Natural killer cell (primary cell): ENCODE data around the gene CDH13. TPM values are rescaled to one million over a fixed set of nuclear protein-coding genes. Genes with fewer than 3 reads are reported as not detected.

Experiments
- ATAC-seq, 3 donors: fragments of 150-1000 bp in 2 of 3; fragments of 200-7000 bp in 1 of 3; cut with Tn5 transposase; 1 replicate in 1 of 3; 2 replicates in 2 of 3; pipeline ENCODE4 v1.10.0; 2021; ENCODE audit warnings: mild to moderate bottlenecking in 2 of 3, moderate library complexity in 2 of 3
- DNase-seq, 2 donors: peaks; one replicate each; pipeline versions ENCODE4 v3.0.0 to v3.0.0-alpha.2; 2013 to 2021; ENCODE audit warnings: mixed read lengths in 1 of 2
- H3K27ac ChIP-seq: one replicate; pipeline ENCODE4 v1.5.1; 2013; ENCODE audit warnings: mild to moderate bottlenecking, low read length
- H3K27me3 ChIP-seq: one replicate; pipeline ENCODE4 v1.6.1; 2013; ENCODE audit warnings: low read length; ENCODE audit not compliant: control insufficient read depth, insufficient read depth
- H3K36me3 ChIP-seq: one replicate; pipeline ENCODE4 v1.6.1; 2013; ENCODE audit warnings: low read length; ENCODE audit not compliant: control insufficient read depth, insufficient read depth
- H3K4me1 ChIP-seq: one replicate; pipeline ENCODE4 v1.6.1; 2013; ENCODE audit warnings: low read length; ENCODE audit not compliant: control insufficient read depth, insufficient read depth
- H3K4me3 ChIP-seq: one replicate; pipeline ENCODE4 v1.5.1; 2013; ENCODE audit warnings: low read length
- H3K9me3 ChIP-seq: one replicate; pipeline ENCODE4 v1.6.1; 2013; ENCODE audit warnings: low read length; ENCODE audit not compliant: control insufficient read depth, insufficient read depth
- H3K27ac Mint-ChIP-seq, 2 donors: one replicate each; pipeline ENCODE4 v1.8.0; 2022; ENCODE audit warnings: mild to moderate bottlenecking in 2 of 2, mixed read lengths in 2 of 2, moderate library complexity in 1 of 2
- H3K27me3 Mint-ChIP-seq, 2 donors: one replicate each; pipeline ENCODE4 v1.8.0; 2022; ENCODE audit warnings: low read depth in 2 of 2, mixed read lengths in 2 of 2
- H3K36me3 Mint-ChIP-seq: one replicate; pipeline ENCODE4 v1.8.0; 2022; ENCODE audit warnings: mixed read lengths
- H3K4me1 Mint-ChIP-seq, 2 donors: one replicate each; pipeline ENCODE4 v1.8.0; 2022; ENCODE audit warnings: mixed read lengths in 2 of 2
- H3K4me3 Mint-ChIP-seq: one replicate; pipeline ENCODE4 v1.8.0; 2022; ENCODE audit warnings: mild to moderate bottlenecking, moderate library complexity, mixed read lengths
- H3K9me3 Mint-ChIP-seq, 2 donors: one replicate each; pipeline ENCODE4 v1.8.0; 2022; ENCODE audit warnings: mixed read lengths in 2 of 2
- WGBS: methylation state at CpG from one replicate; pipeline ENCODE4 v1.1.7; 2013; ENCODE audit warnings: missing lambda C conversion rate; ENCODE audit not compliant: insufficient coverage; 5-methylcytosine and 5-hydroxymethylcytosine counted together
- intact Hi-C: fragments of 100-400 bp; cut with micrococcal nuclease; formaldehyde crosslinking; loops from one replicate; pipeline ENCODE4 v1.14.2; 2022
- total RNA-seq, 4 donors: library from RNA; stranded (reverse); fragments of 120-200 nt in 1 of 4; gene quantifications; one replicate each; pipeline versions ENCODE4 v1.2.3 to v1.2.4, GENCODE V29; 2013 to 2022
- TF ChIP-seq, protein P1 (sequence below): fragments of 200-600 bp; IDR thresholded peaks from one replicate; pipeline ENCODE4 v1.8.0; 2022; ENCODE audit warnings: antibody characterized with exemption

CDH13 gene
- total RNA-seq, 3 donors from 2014 or later (not counting 1 experiment from before 2014, with no cell fraction given), result not detected

DNA sequence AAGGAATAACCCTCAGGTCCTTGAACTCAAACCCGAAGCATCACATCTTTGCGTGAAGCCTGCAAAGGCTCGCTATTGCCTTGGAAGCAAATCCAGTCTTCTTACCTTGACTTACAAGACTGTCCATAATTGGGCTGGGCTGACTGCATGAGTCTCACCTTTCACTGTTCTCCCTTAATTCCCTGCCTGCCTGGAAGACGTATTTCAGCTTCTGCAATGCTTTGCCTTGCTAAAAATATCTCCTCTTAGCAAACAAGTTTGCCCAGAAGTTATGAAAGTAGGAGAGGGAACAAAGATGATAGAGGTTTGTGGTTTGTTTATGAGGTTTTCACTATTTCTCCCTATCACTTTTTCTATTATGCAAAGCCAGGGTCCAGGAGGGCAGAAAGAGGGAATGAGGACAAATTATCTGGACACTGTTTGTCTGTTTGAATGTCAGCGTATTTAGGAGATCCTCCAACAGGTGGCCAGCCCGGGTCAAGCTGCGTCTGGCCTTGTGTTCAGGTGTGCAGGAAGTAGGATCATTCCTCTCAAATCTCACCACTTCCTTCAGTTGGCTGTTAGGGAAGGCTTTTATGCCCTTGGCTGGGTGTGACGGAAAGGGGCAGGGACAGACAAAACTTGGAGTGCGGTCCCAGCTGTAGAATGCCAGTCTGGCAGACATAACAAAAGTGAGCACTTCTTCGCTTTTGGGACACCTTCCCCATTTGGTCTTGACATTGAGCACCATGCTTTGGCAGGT lies 488.9 kb downstream of the CDH13 start:
- Histone ChIP-seq H3K4me3 (no peak overlapping the region), H3K36me3 (no peaks in the 10 kb centered on the region), H3K4me1 (no peaks in the 10 kb centered on the region), H3K27me3 (no peaks in the 10 kb centered on the region), H3K9me3 (no peaks in the 10 kb centered on the region), H3K27ac (no peak overlapping the region)
- TF ChIP-seq, protein P1, sequence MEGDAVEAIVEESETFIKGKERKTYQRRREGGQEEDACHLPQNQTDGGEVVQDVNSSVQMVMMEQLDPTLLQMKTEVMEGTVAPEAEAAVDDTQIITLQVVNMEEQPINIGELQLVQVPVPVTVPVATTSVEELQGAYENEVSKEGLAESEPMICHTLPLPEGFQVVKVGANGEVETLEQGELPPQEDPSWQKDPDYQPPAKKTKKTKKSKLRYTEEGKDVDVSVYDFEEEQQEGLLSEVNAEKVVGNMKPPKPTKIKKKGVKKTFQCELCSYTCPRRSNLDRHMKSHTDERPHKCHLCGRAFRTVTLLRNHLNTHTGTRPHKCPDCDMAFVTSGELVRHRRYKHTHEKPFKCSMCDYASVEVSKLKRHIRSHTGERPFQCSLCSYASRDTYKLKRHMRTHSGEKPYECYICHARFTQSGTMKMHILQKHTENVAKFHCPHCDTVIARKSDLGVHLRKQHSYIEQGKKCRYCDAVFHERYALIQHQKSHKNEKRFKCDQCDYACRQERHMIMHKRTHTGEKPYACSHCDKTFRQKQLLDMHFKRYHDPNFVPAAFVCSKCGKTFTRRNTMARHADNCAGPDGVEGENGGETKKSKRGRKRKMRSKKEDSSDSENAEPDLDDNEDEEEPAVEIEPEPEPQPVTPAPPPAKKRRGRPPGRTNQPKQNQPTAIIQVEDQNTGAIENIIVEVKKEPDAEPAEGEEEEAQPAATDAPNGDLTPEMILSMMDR, result no peak
- WGBS, result 67% methylated on average over 10 of the region's 10 CpGs
- DNase-seq (no peak), ATAC-seq (no peak)
- Mint-ChIP-seq H3K4me1 (peaks cover 9 to 16% of the 10 kb centered on the region in 2 donors), H3K4me3 (no peak overlapping the region), H3K9me3 (no peaks in the 10 kb centered on the region), H3K27me3 (peaks cover 14 to 25% of the 10 kb centered on the region in 2 donors), H3K36me3 (no peaks in the 10 kb centered on the region), H3K27ac (no peak overlapping the region)
- intact Hi-C loops, result no loop called here

DNA sequence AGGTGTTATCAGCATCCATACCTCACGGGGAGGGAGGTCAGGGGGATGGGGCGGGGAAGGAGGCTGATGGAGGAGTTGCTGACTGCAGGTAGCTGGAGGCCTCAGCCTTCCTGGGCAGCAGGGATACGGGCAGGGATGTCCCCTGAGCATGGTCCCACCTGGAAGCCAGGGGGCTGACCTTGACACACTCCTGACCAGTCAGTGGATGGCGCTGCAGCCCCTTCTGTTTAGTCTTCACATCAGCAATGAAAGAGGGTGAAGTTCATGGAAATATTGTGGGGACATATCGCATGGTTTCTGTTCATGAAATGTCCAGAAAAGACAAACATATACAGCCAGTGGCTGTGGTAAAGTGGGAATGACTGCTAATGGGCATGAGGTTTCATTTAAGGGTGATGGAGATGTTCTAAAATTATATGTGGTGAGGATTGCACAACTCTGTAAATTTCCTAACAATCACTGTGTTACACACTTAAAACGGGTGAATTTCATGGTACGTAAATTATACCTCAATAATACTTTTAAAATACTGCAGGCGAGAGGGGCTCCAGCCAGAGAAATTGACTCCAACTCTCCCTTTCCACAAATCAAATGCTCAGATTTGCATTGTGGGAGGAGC lies 489.6 kb downstream of the CDH13 start:
- no peak overlapping the region for H3K27ac Mint-ChIP-seq
- intact Hi-C loops, result no loop called here
- ATAC-seq (peak in 1 of 3 donors; percentile 9), DNase-seq (no peak)
- H3K36me3 ChIP-seq, result no peaks in the 10 kb centered on the region
- H3K4me3 Mint-ChIP-seq, result no peak overlapping the region
- no peaks in the 10 kb centered on the region for H3K36me3 Mint-ChIP-seq
- peaks cover 9 to 16% of the 10 kb centered on the region in 2 donors for H3K4me1 Mint-ChIP-seq
- no peaks in the 10 kb centered on the region for H3K27me3 ChIP-seq
- no peaks in the 10 kb centered on the region for H3K4me1 ChIP-seq
- H3K9me3 ChIP-seq, result no peaks in the 10 kb centered on the region
- no peaks in the 10 kb centered on the region for H3K9me3 Mint-ChIP-seq
- H3K27me3 Mint-ChIP-seq, result peaks cover 15 to 25% of the 10 kb centered on the region in 2 donors
- 80% methylated on average over 8 of the region's 8 CpGs for WGBS
- H3K4me3 ChIP-seq, result no peak overlapping the region
- no peak overlapping the region for H3K27ac ChIP-seq
- TF ChIP-seq, protein P1, result no peak

DNA sequence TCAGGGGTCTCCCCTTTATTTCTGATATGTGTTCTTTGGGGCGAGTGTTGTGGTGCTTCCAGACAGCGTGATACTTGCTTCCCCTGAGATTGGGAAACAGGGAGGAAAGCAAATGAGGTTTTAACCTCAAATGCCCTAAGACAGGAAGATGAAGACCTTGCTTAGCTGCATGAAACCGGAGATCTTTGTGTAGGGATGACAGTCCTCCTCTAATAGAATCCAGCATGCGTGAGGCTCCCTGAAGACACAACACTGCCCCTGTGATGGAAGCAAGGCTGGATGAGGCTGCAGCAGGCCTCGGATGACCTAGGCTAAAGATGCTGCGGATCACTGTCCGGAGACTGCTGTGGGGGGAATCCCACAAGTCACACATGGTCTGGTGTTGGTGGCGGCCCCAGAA lies 491.0 kb downstream of the CDH13 start:
- Mint-ChIP-seq H3K27ac (no peak overlapping the region), H3K4me1 (peaks cover 5 to 10% of the 10 kb centered on the region in 2 donors), H3K9me3 (no peaks in the 10 kb centered on the region), H3K36me3 (no peaks in the 10 kb centered on the region), H3K27me3 (peaks cover 9 to 14% of the 10 kb centered on the region in 2 donors), H3K4me3 (no peak overlapping the region)
- TF ChIP-seq, protein P1, result no peak
- no peaks in the 10 kb centered on the region for H3K9me3 ChIP-seq
- no peaks in the 10 kb centered on the region for H3K27me3 ChIP-seq
- WGBS, result 90% methylated on average over 8 of the region's 8 CpGs
- H3K4me3 ChIP-seq, result no peak overlapping the region
- ATAC-seq (no peak), DNase-seq (no peak)
- intact Hi-C loops, result no loop called here
- H3K27ac ChIP-seq, result no peak overlapping the region
- no peaks in the 10 kb centered on the region for H3K4me1 ChIP-seq
- no peaks in the 10 kb centered on the region for H3K36me3 ChIP-seq
